ENCODE results near the gene FKBP5.
"Not testable (repeated sequence)": the region's sequence is repeated elsewhere in the genome, so short reads cannot be mapped to it uniquely, and the experiment has no call there.

FKBP5 gene

DNA sequence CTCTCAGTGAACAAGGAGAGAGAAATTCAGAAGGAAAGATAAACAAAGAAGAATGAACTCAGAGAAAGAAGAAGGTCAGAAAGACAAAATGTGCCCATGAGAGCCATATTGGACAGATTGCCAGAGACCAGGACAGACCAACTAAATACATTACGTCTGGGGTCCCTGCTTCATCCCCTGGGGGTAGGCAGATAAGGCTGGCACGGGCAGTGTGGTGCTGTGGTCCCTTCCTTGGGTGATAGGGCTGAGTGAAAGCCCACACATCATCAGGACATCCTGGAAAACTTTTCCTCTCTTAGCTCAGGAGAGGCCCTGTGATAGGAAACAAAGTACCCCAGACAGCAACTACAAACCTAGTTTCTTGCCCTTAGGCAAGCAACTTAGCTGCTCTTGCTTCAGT lies 34.9 kb upstream of the FKBP5 start:
- no peak for FAIRE-seq

DNA sequence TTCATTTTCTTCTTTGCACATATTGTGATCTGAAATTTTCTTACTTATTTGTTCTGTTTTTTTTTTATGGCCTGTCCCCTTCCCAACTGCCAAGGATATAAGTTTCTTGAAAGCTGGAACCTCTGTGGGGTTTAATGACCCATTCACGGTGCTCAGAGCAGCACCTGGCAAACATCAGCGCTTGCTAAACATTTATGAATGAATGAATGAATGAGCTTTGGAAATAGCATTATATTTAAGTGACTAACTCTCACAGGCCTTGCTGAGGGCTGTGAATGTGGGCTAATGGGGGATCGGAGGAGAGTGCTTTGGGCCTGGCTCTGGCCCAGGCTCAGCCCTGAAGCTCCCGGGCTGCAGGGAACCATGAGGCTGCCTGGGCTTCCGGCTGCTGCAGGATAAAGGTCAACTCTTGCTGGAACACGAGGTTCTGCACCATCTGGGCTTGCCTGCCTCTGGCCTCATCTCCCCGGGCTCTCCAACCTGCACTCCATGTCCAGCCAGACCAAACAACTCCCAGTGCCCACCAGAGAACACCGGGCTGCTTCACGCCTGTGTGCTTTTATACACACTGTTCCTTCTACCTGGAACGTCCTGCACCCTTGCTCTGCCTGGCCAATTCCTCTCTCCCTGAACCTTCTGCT lies 33.5 kb upstream of the FKBP5 start:
- no peak for FAIRE-seq

DNA sequence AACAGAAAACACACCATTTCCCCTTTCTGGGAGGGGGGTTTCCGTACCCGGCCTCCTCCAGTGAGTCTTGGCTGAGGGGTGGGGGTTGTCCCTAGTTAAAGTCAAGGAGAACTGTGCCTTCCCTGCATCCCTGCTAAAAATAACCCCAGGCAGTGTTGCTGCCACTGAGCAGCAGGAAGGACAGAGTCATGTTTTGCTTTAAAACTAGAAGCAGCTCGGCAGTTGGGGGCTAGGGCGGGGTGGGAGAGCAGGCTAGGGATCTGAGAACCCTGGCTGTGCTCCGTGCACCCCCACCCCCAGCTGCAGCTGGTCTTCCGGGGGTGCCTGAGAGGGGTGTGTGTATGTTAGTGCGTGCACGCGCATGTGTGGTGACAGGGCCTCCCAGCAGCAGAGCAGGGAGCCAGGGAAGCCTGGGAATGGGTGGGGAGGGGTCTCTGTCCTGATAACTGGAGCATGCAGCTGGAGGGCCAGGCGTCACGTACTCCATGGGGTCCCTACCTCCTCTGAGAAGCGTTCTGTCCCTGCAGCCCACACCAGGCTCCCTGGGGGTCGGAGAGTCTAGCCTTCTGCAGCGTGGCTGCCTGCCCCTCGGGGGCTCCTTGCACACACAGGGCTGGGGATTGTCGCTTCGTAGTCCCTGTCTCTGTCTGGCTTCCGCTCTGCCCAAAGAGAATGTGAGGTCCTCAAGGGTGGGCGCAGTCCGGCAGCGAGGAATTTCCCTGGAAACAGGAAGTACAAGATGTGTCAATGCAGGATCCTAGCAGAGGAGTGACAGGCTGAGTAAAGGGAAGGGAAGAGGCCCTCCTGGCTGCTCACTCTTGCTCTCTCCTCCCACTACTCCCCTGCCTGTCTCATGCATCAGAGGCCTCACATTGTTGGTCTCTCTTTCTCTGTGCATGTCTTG lies 31.4 kb upstream of the FKBP5 start:
- FAIRE-seq, result no peak

DNA sequence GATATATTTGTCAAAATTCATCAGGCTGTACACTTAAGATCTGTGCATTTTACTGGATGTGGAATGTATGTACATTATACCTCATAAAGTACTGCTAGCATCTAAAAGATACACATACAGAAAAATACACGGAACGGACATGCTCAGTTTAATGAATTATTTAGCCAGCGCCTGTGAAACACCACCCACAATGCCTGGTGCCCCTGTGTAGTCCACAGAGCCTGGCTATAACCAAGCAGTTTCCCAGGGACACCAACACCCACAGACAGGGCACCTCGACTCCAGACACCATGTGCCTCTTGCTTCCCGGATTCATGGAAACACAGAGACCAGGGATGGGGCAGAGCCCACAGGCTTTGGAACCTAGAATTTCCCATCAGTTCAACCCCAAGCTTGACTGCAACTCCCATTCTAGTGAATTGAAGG lies 30.7 kb upstream of the FKBP5 start:
- FAIRE-seq, result no peak

DNA sequence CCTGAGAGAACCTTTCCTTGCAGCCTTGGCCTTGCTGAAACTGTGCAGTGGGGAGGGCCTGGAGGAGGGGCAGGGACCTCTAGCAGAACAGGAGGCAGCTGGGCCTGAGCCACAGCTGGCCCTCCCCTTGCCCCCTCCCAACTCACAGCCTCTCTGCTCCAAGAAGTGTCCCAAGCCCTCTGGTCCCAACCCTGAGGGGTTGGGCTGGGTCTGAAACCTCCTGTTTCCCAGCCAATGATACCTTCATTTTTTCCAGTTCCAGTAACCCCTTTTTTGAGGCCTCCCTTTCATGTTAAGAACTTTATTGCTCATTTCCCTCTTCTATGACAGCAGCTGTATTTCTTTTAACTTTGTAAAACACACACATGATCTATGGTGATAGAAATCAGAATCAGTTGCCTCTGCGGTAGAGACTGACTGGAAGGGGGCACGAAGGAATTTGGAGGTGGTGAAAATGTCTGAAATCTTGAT lies 30.2 kb upstream of the FKBP5 start:
- no peak for FAIRE-seq

DNA sequence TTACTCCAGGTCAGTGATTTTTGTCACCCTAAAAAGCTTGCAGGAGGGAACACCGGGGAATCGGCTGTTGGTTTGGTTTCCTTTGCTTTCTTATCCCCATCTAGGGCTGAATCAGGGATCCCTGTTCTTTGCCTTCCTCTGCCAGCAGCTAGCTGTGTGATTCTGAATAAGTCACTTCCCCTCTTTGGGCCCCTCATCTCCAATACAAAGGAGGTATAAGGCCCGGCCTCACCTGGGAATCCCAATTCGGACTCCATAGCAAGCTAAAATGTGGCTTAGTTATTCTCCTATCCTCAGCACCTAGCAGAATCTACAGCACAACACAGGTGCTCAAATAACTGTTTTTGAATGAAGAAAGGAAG lies 29.6 kb upstream of the FKBP5 start:
- FAIRE-seq, result no peak

DNA sequence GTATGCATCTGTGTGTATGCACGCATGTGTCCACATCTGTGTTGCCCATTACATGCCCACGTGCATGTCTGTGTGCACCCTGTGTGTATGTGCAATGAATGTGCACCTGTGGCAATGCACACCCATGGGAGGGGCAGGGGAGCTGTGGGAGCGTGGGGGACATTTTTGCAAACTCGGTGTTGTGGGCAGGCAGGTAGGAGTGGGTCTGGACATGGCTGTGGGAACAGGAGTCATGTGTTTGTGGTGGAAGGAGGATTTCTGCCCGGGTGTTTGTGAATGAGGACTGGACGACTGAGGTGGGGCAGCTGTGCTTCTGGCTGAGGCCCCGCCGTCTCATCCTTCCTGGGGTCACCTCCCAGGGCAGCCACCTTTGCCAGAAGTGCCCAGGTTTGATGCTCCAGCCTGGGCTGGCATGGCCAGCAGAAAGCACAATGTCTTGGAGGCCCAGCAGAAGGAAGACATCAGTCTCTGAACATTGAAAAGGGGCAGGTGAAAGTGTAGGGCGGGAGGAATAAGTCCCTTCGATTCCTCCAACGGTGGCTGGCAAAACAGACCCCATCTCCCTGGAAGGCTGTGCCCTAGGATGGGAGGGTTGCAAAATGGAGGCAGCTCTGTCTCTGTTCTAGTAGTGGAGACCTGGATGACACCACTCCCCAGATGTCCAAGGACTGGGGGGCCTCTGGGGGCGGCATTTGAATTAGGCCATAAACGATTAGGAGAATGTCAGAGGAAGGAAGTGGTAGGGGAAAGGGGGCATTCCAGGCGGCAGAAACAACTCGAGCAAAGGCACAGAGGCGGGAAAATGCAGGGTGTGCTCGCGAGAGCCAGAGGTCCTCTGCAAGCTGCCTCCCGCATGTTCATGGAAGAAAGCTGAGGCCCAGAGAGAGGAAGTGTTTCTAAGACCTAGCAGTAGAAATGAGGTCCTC lies 29.0 kb upstream of the FKBP5 start:
- FAIRE-seq, result no peak

DNA sequence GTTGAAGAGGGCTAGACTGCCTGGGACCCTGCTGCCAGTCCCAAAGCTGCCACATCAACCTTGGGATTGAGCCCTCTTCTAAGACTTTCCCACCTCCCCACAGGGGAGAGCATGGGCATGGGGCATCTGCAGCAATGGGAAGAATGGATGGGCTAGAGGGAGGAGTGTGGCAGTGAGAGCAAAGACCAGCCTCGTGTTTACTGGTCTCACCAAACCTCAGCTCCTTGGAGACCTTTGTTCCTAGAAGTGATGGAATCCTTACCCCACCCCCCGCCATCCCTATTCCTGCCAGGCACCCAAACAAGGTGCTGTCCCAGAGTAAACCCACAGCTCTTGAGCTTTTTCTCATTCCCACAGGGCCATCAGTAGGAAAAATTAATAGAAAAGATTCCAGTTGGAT lies 28.1 kb upstream of the FKBP5 start:
- no peak for FAIRE-seq

DNA sequence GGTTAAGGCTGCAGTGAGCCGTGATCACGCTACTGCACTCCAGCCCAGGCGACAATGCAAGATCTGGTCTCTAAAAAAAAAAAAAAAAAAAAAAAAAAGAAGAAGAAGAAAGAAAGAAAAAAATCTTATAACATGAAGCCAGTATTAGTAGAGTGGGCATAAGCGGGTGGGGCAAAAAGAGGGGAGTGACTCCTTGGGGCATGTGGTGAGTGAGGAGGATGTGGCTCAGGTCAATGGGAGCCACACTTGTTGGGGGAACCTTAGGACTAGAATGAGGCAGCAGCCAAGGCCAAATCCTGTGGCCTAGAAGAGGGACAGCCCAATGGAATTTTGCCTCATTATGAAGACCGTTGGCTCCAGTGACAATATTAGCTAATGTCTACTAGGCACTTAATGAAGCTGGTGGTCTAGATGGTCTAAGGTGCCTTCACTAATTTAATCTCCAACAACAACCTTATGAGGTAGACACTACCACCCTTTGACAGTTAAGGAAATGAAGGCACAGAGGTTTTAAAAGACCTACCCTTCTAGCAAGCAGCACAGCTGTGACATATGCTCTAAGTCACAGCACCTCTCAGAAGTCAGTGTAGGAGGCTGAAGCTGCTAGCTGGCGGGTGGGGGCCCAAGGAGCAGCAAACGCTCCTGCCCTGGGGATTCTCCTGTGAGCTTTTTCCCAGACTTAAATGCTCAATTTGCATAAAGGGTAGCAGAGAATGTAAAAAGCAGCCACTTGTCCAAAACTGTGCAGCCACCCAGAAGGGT lies 24.5 kb upstream of the FKBP5 start:
- no peak for FAIRE-seq

DNA sequence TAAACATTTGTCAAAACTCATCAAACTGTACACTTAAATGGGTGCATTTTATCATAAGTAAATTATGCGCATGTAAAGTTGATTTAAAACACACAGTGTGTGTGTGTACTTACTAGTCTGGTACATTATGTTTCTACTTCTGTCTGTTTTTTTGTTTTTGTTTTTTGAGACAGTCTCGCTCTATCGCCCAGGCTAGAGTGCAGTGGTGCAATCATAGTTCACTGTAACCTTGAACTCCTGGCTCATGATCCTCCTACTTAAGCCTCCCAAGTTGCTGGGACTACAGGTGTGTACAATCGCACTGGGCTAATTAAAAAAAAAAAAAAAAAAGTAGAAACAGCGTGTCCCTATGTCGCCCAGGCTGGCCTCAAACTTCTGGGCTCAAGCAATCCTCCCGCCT lies 23.0 kb upstream of the FKBP5 start:
- no peak for FAIRE-seq

DNA sequence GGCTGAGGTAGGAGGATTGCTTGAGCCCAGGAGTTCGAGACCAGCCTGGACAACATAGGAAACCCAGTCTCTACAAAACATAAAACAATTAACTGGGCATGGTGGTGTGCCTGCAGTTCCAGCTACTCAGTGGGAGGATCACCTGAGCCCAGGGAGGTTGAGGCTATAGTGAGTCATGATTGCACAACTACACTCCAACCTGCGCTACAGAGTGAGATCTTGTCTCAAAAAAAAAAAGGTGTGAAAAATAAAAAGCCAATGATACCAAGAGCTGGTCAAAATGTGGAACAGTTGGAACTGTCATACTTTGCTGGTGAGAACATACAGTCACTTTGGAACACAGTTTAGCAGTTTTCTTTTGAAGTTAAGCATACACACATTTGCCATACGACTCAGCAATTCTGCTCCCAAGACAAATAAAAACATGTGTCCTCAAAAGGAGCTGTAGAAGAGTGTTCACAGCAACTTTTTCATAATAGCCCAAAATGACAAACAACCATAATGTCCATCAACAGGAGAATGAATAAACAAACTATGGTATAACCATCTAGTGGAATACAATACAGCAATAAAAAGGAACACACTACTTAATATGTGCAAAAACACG lies 21.6 kb upstream of the FKBP5 start:
- FAIRE-seq, result no peak

DNA sequence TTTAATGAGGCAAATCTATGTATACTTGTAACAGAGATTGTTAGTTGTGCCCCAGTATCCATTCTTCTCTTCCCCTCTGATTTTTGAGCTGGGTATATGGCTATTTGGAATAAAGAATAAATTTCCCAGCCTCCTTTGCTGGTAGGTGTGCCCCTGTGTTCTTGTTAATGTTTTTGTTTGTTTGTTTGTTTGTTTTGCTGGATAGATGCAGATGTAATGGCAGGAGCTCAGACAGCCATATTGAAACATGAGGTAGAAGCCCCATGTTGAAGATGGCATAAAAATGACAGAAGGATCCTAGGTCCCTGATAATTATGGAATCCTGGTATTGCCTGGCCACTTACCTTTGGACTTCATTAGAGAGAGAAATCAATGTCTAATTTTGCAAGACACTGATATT lies 19.9 kb upstream of the FKBP5 start:
- no peak for FAIRE-seq

DNA sequence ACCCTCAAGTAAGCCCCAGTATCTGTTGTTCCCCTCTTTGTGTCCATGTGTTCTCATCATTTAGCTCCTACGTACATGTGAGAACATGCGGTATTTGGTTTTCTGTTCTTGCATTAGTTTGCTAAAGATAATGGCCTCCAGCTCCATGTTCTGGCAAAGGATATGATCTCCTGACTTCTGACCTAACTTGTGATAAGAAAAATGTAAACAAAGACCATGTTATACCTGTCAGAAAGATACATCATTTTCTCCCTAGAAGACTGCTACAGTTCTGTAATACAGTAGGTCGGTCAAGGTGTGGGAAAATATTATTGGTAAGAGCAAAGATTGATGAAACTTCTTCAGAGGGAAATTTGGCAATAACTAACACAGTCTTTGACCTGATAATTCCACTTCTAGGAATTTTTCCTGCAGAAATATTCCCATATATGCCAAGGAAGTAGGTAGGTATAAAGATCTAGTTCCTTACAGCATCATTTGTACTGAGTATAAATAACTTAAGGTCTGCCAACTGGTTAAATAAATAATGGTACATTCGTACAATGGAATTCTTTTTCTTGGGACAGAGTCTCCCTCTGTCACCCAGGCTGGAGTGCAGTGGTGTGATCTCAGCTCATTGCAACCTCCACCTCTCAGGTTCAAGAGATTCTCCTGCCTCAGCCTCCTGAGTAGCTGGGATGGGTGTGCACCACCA lies 19.1 kb upstream of the FKBP5 start:
- no peak for FAIRE-seq

DNA sequence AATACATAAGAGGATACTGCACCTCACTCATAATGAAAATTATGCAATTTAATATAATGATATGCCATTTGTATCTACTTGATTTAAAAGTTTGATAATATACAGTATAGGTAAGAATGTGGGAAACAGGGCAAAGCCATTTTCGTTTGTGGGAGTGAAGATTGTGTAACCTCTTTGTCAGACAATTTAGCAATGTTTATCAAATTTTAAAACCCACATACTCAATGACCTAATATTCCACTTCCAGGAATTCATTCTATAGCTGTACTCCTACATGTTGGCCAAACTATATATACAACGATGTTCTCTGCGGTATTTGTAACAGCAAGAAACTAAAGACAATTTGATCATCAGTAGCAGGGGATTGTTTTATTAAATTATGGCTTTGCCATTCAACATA lies 17.8 kb upstream of the FKBP5 start:
- FAIRE-seq, result no peak

DNA sequence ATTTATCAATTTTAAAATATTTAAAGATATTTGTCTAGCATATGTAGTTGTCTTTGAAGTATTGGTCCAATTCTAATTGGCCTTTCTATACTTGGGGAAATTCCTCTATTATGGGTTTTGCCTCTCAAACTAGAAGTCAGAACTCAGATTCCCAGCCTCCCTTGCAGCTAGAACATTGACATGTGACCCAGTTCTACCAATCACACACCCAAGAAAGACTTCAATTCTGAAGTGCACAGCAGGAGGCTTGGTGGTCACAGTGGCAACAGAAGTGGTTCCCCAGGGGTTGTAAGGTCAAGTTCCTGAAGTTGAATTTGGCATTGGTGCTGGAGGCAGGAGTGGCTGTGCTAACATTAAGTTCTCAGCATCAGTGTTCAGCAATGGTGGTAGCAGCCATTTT lies 14.8 kb upstream of the FKBP5 start:
- no peak for FAIRE-seq

DNA sequence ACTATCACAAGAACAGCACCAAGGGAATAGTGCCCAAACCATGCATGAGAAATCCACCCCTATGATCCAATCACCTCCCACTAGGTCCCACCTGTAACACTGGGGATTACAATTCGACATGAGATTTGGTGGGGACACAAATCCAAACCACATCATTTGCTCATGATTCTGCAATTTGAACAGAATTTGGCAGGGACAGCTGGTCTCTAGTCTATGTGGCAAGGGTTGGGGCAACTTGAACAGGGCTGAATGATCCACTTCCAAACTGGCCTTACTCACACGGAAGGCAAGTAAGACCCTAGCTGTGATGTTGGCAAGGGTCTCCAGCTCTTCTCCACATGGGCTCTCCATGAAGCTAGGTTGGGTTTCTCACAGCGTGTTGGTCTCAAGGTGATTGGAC lies 10.1 kb upstream of the FKBP5 start:
- no peak for FAIRE-seq

DNA sequence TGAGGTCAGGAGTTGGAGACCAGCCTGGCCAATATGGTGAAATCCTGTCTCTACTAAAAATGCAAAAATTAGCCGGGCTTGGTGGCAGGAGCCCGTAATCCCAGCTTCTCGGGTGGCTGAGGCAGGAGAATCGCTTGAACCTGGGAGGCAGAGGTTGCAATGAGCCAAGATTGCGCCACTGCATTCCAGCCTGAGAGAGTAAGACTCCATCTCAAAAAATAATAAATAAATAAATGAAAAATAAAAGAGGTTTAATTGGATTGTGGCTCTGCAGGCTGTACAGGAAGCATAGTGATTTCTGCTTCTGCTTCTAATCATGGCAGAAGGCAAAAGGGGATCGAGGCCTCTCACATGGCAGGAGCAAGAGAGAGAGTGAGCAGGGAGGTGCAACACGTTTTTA lies 9.7 kb upstream of the FKBP5 start:
- FAIRE-seq, result not testable (repeated sequence)

DNA sequence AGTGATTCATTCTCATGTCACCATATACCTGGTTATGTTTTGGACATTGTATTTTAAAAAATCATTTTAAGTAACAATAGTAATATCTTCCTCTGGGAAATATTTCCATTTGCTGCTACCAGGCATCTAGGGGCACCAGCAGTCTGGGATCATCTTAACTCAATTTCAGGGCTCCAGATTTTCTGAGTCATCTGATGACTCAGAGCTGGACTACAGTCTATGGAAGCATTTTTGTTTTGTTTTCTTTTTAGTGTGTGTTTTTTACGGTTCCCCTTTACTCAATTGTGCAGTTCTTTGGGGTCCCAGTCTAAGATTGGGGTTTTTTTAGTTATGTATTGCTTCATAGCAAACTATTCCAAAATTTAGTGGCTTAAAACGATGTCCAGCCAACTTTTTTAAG lies 5.7 kb upstream of the FKBP5 start:
- no peak for FAIRE-seq

DNA sequence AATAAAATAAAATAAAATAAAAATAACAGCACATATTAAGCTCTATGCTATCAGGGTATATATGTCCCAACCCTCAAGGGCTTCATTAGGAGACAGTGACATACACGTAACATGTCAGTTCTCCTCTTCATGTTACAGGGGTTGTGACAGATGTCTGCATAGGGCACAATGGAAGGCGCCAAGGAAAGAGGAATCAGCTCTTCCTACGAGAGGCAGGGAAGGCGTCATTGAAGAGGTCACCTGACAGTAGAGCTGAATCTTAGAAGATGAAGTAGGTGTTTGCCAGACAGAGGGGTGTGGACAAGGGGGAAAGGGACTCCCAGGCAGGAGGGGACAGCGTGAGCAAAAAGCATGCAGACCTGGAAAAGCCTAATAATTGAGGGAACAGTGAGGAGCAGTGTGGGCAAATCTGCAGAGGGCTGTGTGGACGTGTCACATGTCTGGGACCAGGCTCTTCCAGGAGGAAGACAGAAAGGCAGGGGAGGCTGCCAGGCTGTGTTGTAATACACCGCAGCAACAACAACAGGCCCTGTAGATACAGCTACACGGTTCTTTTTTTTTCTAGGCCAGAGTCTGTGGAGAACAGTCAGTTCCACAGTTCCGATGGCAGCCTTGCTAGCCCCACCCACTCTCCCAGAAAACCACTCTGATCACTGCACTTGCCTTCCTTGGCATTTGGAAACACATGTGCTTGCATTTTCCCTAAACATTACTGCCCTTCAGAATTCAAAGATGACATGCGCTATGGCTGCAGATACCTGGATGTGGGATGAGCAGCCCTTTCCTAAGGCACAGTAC lies 2.5 kb upstream of the FKBP5 start:
- no peak for FAIRE-seq

DNA sequence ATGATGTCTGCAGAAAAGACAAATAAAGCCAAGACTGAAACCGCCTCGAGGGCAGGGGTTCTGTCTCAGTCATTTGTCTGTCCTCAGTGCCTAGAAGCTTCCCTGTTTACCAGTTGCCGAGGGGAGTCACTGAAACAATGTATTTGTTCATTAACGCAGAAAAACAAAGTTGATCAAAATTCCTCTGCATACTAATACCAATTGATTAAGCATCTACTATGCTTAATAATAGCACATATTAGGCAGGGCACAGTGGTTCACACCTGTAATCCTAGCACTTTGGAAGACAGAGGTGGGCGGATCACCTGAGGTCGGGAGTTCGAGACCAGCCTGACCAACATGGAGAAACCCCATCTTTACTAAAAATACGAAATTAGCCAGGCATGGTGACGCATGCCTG lies 1.8 kb upstream of the FKBP5 start:
- no peak for FAIRE-seq

DNA sequence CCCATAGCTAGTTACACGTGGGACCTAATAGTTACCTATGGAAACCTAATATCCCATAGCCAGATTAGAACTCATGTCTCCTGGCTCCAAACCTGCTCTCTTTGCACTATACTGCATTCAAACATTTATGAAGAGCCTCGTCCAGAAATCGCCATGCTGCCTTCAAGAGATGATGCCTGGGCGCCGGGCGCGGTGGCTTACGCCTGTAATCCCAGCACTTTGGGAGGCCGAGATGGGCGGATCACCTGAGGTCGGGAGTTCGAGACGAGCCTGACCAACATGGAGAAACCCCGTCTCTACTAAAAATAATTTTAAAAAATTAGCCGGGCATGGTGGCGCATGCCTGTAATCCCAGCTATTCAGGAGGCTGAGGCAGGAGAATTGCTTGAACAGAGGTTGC lies 1.3 kb upstream of the FKBP5 start:
- not testable (repeated sequence) for FAIRE-seq
